HepG2 (cell line): ENCODE measurements around the gene HK2. TPM values are rescaled to one million over a fixed set of nuclear protein-coding genes. Genes with fewer than 3 reads are reported as not detected.
A peak's percentile ranks its signal among the peaks of the same experiment; 100 is the strongest.

Experiments
- CCAR2 ChIP-seq: fragments of 200-400 bp; formaldehyde crosslinking; optimal IDR thresholded peaks from 2 replicates; pipeline ENCODE3; 2018; ENCODE audit warnings: low read depth, mild to moderate bottlenecking, low read length, moderate library complexity
- FOXO1 ChIP-seq: sonication (generic); formaldehyde crosslinking; IDR thresholded peaks from 2 replicates; pipeline ENCODE4 v1.4.0; 2020; ENCODE audit warnings: missing genetic modification reagents
- IRF2 ChIP-seq: IDR thresholded peaks from 2 replicates; pipeline ENCODE4 v1.6.1; 2018; ENCODE audit warnings: missing genetic modification reagents, missing compliant biosample characterization
- MIXL1 ChIP-seq: IDR thresholded peaks from 2 replicates; pipeline ENCODE4 v1.6.1; 2016
- NCOA5 ChIP-seq: sonication (generic); formaldehyde crosslinking; IDR thresholded peaks from 2 replicates; pipeline ENCODE4 v1.4.0; 2020; ENCODE audit warnings: missing genetic modification reagents
- NFE2L1 ChIP-seq: sonication (generic); formaldehyde crosslinking; IDR thresholded peaks from 2 replicates; pipeline ENCODE4 v1.4.0; 2020; ENCODE audit warnings: missing genetic modification reagents, mild to moderate bottlenecking, borderline replicate concordance
- PHF21A ChIP-seq: sonication (generic); formaldehyde crosslinking; IDR thresholded peaks from 2 replicates; pipeline ENCODE4 v1.5.0; 2020; ENCODE audit warnings: mild to moderate bottlenecking, missing genetic modification reagents
- SRSF9 ChIP-seq: fragments of 200-400 bp; formaldehyde crosslinking; IDR thresholded peaks from 2 replicates; pipeline ENCODE4 v1.6.1; 2018; ENCODE audit warnings: borderline replicate concordance, mild to moderate bottlenecking, low read depth, low read length; ENCODE audit not compliant: insufficient read depth, poor library complexity, severe bottlenecking
- TGIF2 ChIP-seq: IDR thresholded peaks from 2 replicates; pipeline ENCODE4 v1.6.1; 2016; ENCODE audit warnings: control low read depth, missing compliant biosample characterization
- TP53 ChIP-seq: sonication (generic); formaldehyde crosslinking; conservative IDR thresholded peaks from 2 replicates; pipeline ENCODE4 v1.4.0; 2020; ENCODE audit warnings: missing genetic modification reagents
- TSC22D2 ChIP-seq: sonication (generic); formaldehyde crosslinking; IDR thresholded peaks from 2 replicates; pipeline ENCODE4 v1.5.1; 2020; ENCODE audit warnings: missing genetic modification reagents, mild to moderate bottlenecking, borderline replicate concordance
- ZBTB42 ChIP-seq: sonication (generic); formaldehyde crosslinking; IDR thresholded peaks from 2 replicates; pipeline ENCODE4 v1.5.0; 2020; ENCODE audit warnings: mild to moderate bottlenecking, missing genetic modification reagents
- ZFP90 ChIP-seq: sonication (generic); formaldehyde crosslinking; IDR thresholded peaks from 2 replicates; pipeline ENCODE4 v1.8.0; 2022; ENCODE audit warnings: missing genetic modification reagents, mild to moderate bottlenecking, inconsistent platforms, borderline replicate concordance
- ZFX ChIP-seq: sonication (generic); formaldehyde crosslinking; IDR thresholded peaks from 2 replicates; pipeline ENCODE4 v1.4.0; 2020; ENCODE audit warnings: mild to moderate bottlenecking, low read depth, missing genetic modification reagents, moderate library complexity
- ZNF335 ChIP-seq: sonication (generic); formaldehyde crosslinking; IDR thresholded peaks from 2 replicates; pipeline ENCODE4 v1.4.0; 2020; ENCODE audit warnings: missing genetic modification reagents
- ZNF563 ChIP-seq: sonication (generic); formaldehyde crosslinking; IDR thresholded peaks from 2 replicates; pipeline ENCODE4 v1.8.0; 2022; ENCODE audit warnings: mild to moderate bottlenecking, moderate library complexity, missing genetic modification reagents
- ZNF567 ChIP-seq: sonication (generic); formaldehyde crosslinking; IDR thresholded peaks from 2 replicates; pipeline ENCODE4 v1.8.1; 2023; ENCODE audit warnings: mild to moderate bottlenecking, missing genetic modification reagents, borderline replicate concordance
- ZNF703 ChIP-seq: sonication (generic); formaldehyde crosslinking; IDR thresholded peaks from 2 replicates; pipeline ENCODE4 v1.5.1; 2020; ENCODE audit warnings: missing genetic modification reagents, mild to moderate bottlenecking, moderate library complexity, borderline replicate concordance
- polyA plus RNA-seq, 8 experiments: library from polyadenylated mRNA; depleted of rRNA in 3 of 8; stranded (reverse) in 7 of 8; unstranded in 1 of 8; fragments of >200 nt; fragmentation: Illumina TruSeq in 4 of 8; extraction: Trizol in 4 of 8; gene quantifications; 2 replicates each; pipeline versions ENCODE4 v1.2.1 to v1.2.3, GENCODE V29; 2011 to 2016; ENCODE audit warnings: low read depth in 4 of 8, missing spikeins in 1 of 8, mixed read lengths in 1 of 8; ENCODE audit not compliant: insufficient read depth in 1 of 8
- total RNA-seq, 5 experiments: library from RNA; depleted of rRNA; stranded (reverse); fragments of >200 nt; fragmentation: Illumina TruSeq; extraction: Trizol; gene quantifications; 2 replicates each; pipeline ENCODE4 v1.2.3, GENCODE V29; 2016; ENCODE audit warnings: low read depth in 1 of 5
- TF ChIP-seq, protein P1 (sequence below): sonication (generic); formaldehyde crosslinking; IDR thresholded peaks from 2 replicates; pipeline ENCODE4 v1.4.0; 2020; ENCODE audit warnings: missing genetic modification reagents
- TF ChIP-seq, protein P2 (sequence below), 2 experiments: sonication (generic) in 1 of 2; formaldehyde crosslinking in 1 of 2; IDR thresholded peaks; 2 replicates each; pipeline versions ENCODE4 v1.4.0 to v1.6.1; 2016 to 2020; ENCODE audit warnings: borderline replicate concordance in 1 of 2, low read depth in 1 of 2, mild to moderate bottlenecking in 1 of 2, missing genetic modification reagents in 1 of 2
- TF ChIP-seq, protein P3 (sequence below), 2 experiments: fragments of 450-650 bp in 1 of 2; sonication (generic) in 1 of 2; formaldehyde crosslinking; IDR thresholded peaks; 2 replicates each; pipeline versions ENCODE4 v1.5.0 to v1.8.0; 2020 to 2022; ENCODE audit warnings: mild to moderate bottlenecking in 1 of 2, missing genetic modification reagents in 1 of 2
- TF ChIP-seq, protein P4 (sequence below): IDR thresholded peaks from 2 replicates; pipeline ENCODE4 v1.6.1; 2016

HK2 gene
- total and polyA plus RNA-seq, 2 of the 13 experiments (the other 11 are each of a cell fraction or from before 2014, with no cell fraction given), result 13.2 to 101 TPM

DNA sequence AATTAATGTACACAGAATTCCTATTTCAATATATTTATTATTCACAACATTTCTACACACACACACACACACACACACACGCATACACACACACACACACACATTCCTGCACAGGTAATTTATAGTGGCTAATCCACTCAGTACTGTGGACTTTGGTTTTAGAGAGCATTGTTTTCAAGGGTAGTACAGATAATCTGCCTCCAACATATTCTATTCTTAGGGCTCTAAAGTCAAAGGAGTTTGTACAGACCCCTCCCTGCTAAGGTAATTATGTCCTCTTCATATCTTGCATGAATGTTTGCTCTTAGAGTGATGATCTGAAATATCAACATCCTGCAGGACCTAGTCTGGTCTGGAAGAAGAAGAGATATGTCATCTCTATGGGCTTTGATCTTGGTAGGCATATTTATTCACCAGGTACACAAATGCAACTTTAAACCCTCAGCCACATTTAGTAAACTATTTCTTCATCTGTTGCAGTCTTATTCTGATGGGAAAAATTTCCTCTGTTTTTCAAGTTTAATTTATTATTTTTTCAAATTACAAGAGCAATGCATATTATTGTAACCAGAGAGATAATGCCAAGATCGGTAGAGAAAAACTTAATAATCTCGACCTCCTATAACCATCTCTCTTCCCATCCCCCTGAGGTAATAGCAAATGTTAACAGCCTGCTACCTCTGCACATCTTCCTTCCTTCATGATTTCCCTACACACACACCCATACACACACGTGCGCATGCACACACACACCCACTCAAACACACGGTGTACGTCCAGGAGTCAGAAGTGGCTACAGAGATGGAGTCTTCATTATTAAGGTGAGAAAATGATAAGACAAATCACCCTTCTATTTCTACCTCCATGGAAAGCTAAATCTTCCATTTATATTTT lies 106.2 kb downstream of the HK2 start (continued):
- TF ChIP-seq TP53 (CRISPR knock-in tag), result 0 out of 2 replicates have a peak, but pooled peaks have one; percentile 53
- TF ChIP-seq ZFP90, result peak; percentile 23; the same call in 1 of the 2 replicates
- no peak for TF ChIP-seq NFE2L1
- TF ChIP-seq ZFX, result peak; percentile 23
- no peak for TF ChIP-seq CCAR2
- no peak for TF ChIP-seq SRSF9
- 0 out of 2 replicates have a peak, but pooled peaks have one; percentile 34 for TF ChIP-seq ZNF335 (CRISPR knock-in tag)
- peak; percentile 68; the same call in 1 of the 2 replicates for TF ChIP-seq IRF2
- no peak for TF ChIP-seq NCOA5
- no peak; the same call in 1 of the 2 replicates for TF ChIP-seq ZNF567 (CRISPR knock-in tag)
- peak; percentile 50; the same call in 1 of the 2 replicates for TF ChIP-seq TGIF2 (CRISPR knock-in tag)
- no peak for TF ChIP-seq ZNF703 (CRISPR knock-in tag)
- TF ChIP-seq, protein P1, sequence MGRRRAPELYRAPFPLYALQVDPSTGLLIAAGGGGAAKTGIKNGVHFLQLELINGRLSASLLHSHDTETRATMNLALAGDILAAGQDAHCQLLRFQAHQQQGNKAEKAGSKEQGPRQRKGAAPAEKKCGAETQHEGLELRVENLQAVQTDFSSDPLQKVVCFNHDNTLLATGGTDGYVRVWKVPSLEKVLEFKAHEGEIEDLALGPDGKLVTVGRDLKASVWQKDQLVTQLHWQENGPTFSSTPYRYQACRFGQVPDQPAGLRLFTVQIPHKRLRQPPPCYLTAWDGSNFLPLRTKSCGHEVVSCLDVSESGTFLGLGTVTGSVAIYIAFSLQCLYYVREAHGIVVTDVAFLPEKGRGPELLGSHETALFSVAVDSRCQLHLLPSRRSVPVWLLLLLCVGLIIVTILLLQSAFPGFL, result no peak
- TF ChIP-seq, protein P2, sequence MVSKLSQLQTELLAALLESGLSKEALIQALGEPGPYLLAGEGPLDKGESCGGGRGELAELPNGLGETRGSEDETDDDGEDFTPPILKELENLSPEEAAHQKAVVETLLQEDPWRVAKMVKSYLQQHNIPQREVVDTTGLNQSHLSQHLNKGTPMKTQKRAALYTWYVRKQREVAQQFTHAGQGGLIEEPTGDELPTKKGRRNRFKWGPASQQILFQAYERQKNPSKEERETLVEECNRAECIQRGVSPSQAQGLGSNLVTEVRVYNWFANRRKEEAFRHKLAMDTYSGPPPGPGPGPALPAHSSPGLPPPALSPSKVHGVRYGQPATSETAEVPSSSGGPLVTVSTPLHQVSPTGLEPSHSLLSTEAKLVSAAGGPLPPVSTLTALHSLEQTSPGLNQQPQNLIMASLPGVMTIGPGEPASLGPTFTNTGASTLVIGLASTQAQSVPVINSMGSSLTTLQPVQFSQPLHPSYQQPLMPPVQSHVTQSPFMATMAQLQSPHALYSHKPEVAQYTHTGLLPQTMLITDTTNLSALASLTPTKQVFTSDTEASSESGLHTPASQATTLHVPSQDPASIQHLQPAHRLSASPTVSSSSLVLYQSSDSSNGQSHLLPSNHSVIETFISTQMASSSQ (IDR thresholded peaks at IDR 0.05; ENCODE audit: low read depth), result peak; percentile 83
- TF ChIP-seq, protein P2 (CRISPR knock-in tag; IDR thresholded peaks at IDR 0.05; ENCODE audit: borderline replicate concordance), result peak; percentile 91; the same call in 1 of the 2 replicates
- no peak for TF ChIP-seq ZBTB42 (CRISPR knock-in tag)
- TF ChIP-seq, protein P3, sequence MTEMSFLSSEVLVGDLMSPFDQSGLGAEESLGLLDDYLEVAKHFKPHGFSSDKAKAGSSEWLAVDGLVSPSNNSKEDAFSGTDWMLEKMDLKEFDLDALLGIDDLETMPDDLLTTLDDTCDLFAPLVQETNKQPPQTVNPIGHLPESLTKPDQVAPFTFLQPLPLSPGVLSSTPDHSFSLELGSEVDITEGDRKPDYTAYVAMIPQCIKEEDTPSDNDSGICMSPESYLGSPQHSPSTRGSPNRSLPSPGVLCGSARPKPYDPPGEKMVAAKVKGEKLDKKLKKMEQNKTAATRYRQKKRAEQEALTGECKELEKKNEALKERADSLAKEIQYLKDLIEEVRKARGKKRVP (CRISPR knock-in tag; IDR thresholded peaks at IDR 0.05), result peak in 1 of 2 experiments; percentile 80; a peak in 1 of 4 replicates
- TF ChIP-seq TSC22D2 (CRISPR knock-in tag), result no peak
- no peak for TF ChIP-seq ZNF563 (CRISPR knock-in tag)
- peak; percentile 94 for TF ChIP-seq PHF21A (CRISPR knock-in tag)
- peak; percentile 93 for TF ChIP-seq FOXO1 (CRISPR knock-in tag)
- TF ChIP-seq, protein P4, sequence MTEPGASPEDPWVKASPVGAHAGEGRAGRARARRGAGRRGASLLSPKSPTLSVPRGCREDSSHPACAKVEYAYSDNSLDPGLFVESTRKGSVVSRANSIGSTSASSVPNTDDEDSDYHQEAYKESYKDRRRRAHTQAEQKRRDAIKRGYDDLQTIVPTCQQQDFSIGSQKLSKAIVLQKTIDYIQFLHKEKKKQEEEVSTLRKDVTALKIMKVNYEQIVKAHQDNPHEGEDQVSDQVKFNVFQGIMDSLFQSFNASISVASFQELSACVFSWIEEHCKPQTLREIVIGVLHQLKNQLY, result peak; percentile 75
- peak; percentile 98 for TF ChIP-seq MIXL1
